A673 (cell line): ENCODE data around the gene PPP1R37.

ENCODE experiments used
- CTCF ChIP-seq: fragments of 300-800, 200-600 bp; sonication (generic); conservative IDR thresholded peaks from 2 replicates; pipeline ENCODE4 v1.5.1; 2017; ENCODE audit warnings: low read depth, mild to moderate bottlenecking, antibody characterized with exemption, low read length, moderate library complexity, mixed read lengths
- EZH2 ChIP-seq: fragments of 200-600 bp; sonication (generic); IDR thresholded peaks from 2 replicates; pipeline ENCODE4 v1.6.1; 2017; ENCODE audit warnings: borderline replicate concordance, low read depth, mild to moderate bottlenecking, mixed read lengths, antibody characterized with exemption, low read length; ENCODE audit not compliant: poor library complexity, severe bottlenecking

GRCh38 chr19:45058622-45059159 lies 34.3 kb upstream of the PPP1R37 start:
- TF ChIP-seq CTCF (no peak), EZH2 (no peak)
